Embryonic facial prominence (tissue), 1 donor: ENCODE results near the gene BRI3BP.
"Not testable (repeated sequence)": the region's sequence is repeated elsewhere in the genome, so short reads cannot be mapped to it uniquely, and the experiment has no call there.

ENCODE experiments used
- DNase-seq: peaks from one replicate; pipeline ENCODE4 v3.0.0-alpha.2; 2016; ENCODE audit errors: extremely low spot score

Gene BRI3BP

DNA sequence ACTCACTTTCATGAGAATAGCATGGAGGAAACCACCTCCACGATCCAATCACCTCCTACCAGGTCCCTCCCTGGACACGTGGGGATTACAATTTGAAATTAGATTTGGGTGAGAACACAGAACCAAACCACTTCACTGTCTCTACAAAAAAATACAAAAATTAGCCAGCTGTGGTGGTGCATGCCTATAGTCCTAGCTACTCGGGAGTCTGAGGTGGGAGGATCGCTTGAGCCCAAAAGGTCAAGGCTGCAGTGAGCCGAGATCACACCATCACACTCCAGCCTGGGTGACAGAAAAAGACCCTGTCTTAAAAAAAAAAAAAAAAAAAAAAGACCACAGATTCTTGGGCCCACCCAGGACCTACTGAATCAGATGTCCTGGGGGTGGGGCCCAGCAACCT is 28.3 kb downstream of the BRI3BP start:
- no peak for DNase-seq

DNA sequence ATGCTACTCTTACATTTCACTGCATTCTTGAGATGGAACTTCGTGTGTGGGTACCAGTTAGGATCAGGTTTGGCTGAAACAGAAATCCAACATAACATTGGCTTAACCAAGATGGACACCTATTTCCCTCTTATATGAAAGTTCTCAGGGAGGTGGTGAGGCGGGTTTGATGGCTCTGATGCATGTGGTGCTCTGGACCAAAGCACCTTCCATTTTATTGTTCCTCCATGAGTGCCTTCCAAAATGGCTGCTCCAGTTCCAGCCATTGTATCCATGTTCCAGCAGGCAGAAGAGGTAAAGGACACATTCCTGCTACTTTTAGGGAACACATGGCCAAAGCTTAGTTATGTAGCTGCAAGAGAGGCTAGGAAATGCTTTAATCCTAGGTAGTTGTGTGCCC is 29.6 kb downstream of the BRI3BP start:
- DNase-seq, result no peak

DNA sequence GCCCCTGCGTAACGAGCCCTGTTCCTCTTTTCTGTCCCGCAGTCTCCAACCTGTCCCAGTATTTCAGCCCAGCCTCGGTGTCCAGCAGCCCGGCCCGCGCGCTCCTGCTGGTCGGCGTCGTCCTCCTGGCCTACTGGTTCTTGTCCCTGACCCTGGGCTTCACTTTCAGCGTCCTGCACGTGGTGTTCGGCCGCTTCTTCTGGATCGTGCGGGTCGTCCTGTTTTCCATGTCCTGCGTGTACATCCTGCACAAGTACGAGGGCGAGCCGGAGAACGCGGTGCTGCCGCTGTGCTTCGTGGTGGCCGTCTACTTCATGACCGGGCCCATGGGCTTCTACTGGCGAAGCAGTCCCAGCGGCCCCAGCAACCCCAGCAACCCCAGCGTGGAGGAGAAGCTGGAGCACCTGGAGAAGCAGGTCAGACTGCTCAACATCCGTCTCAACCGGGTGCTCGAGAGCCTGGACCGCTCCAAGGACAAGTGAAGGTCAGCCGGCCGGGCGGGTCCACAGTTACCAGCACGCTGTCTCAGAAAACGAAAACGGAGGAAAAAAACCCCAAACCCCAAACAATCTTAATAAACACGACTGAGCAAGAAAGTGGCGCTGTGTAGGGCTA is 31.6 kb downstream of the BRI3BP start:
- no peak for DNase-seq

DNA sequence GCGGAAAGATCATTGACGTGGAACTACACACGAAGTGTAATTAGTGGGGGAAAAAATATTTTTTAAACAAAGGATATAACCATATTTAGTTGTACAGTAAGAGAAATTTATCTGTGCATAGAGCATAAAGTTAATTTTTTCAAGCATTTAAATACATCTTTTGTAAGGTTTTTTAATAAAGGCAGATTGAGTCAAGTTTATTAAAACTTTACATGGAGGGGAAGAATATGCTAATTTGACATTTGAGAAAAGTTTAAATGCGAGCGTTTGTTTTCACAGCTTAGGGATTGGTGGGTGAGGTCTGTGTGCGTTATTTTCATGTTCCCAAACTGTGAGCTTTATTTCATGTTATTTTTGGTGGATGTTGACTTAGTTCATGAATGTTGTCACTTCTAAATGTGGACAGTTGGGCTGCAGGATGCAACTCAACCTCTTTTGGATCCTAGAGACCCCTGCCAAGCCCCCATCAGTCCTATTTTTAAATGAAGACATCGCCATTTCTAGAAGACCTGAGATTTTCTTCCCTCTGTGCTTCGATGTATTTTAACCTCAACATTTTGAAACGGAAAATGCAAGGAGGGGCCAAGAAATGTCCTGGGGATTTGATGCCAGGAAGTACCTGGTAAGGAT is 32.3 kb downstream of the BRI3BP start:
- no peak for DNase-seq

DNA sequence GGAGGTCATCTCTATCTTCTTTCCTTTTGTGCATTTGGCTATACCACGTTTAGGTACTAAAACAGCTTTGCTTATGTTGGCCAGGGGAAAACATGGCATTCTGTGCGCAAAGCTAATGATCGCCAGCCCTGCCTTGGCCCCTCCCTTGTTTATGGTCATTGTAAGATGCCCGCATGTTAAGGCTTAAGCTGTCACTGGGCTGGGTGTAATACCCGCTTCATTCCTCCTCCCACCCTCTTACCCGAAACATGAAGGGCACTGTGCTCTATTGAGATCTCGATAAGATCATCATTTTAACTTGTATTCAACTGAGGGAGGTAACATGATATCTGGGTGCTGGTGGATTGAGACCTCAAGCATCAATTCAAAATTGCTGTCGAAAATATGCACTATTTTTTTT is 34.7 kb downstream of the BRI3BP start:
- no peak for DNase-seq

DNA sequence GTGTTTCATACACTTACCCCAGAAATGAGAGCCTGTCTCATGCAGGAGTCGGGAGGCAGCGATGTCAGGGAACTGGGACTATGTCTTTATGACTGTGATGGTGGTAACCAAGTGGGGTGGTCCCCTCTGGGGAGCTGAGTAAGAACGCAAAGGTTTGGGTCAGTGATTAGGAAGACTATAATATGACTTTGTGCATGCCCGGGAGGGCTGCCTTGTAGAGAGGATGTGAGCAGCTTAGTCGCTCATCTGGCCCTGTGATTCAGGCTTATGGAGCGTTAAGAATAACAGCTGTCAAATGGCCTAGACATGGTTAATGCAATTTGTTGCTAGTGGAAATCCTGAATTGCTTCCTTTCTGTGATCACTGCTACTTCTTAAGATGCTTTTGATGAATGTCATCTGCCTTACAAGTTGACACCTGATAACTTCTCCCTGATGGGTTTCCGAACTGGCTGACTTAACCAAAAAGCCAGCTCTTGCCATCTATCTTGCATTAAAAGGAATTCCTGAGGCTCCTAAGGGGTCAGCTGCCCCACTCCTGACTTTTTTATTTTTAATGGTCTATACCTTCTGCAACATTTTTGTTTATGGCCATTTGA is 36.4 kb downstream of the BRI3BP start:
- DNase-seq, result no peak

DNA sequence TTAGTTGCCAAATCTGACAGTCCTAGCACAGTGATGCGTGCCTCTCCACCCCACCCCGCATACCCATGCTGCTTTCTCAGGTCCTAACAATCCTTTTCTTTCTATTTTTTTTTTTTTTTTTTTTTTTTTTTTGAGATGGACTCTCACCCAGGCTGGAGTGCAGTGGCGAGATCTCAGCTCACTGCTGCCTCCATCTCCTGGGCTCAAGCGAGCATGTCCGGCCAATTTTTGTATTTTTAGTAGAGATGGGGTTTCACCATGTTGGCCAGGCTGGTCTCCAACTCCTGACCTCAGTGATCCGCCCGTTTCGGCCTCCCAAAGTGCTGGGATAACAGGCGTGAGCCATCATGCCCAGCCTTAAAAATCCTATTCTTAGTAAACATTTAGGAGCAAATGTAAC is 38.0 kb downstream of the BRI3BP start:
- not testable (repeated sequence) for DNase-seq

DNA sequence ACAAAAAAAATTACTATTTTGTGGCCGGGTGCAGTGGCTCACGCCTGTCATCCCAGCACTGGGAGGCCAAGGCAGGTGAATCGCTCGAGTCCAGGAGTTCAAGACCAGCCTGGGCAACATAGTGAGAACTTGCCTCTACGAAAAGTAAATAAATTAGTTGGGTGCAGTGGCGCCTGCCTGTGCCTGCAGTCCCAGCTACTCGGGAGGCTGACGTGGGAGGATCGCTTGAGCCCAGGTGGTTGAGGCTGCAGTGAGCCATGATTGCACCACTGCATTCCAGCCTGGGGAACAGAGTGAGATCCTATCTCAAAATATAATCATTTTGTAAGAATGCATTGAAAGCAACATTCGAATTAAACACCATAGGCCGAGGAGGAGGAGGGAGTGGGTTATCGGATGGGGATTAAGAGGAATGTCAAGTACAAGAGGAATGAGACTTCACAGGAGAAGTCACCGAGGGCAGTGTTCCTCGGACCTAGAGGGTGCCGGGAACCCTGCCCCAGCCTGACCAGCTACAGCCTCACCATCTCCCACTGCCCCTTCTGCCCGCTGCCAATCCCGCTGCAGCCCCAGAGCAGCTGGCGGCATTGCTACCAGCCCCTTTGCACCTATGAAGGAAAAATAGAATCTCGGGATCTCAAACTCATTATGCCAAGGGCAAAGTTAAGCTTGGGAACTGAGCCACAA is 39.2 kb downstream of the BRI3BP start:
- DNase-seq, result no peak

DNA sequence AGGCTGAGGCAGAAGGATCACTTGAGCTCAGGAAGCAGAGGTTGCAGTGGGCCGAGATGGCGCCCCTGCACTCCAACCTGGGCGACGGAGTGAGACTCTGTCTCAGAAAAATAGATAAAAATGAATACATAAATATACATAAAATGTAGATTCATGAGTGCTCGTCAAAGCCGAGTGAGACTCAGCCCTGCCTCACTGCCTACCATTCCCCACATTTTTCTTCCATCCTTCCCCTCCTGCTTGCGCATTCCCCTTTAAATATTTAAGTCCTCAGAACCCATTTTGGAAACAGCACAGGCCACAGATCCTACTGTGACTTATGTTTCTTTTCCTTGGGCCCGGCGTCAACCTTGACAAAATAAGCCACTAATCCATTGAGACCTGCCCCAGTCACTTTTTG is 39.8 kb downstream of the BRI3BP start:
- DNase-seq, result no peak

DNA sequence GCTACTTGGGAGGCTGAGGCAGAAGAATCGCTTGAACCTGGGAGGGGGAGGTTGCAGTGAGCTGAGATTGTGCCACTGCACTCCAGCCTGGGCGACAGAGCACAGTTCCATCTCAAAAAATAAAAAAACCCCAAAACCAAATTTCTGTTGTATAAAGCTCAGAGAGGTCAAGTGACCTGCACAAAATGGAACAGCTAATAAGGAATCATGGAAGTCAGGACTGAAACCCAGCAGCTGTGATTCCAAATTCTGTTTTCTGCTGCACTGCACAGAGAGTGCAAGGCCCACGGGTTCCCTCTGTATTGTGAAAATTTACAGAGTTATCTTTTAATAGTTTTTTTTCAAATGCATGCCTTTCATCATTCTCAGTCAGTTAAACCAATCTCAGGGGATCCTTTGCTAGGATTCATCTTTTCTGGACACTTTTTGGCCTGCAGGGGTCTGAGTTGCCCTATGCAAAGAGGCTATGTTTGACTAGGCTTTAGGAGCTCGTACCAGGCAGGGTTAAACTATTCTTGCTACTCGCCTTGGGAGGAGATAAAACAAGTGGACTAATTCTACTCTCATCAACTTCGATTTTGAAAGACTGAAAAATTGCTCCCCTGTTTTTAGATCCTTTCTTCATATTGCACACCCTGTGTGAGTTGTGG is 45.7 kb downstream of the BRI3BP start:
- DNase-seq, result no peak

DNA sequence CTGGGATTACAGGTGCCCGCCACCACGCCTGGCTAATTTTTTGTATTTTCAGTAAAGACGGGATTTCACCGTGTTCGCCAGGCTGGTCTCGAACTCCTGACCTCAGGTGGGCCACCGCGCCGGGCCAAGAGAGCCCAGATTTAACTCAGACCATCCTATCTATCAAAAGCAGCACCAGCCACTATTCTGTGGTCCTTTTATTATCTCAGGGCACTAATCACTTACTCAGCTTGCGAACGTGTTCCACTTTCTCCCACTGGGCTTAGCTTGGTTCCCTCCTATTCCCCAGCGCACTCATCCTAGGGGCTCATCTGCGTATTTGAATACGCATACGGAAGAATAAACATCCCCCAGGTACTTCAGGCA is 55.6 kb downstream of the BRI3BP start:
- DNase-seq, result no peak

DNA sequence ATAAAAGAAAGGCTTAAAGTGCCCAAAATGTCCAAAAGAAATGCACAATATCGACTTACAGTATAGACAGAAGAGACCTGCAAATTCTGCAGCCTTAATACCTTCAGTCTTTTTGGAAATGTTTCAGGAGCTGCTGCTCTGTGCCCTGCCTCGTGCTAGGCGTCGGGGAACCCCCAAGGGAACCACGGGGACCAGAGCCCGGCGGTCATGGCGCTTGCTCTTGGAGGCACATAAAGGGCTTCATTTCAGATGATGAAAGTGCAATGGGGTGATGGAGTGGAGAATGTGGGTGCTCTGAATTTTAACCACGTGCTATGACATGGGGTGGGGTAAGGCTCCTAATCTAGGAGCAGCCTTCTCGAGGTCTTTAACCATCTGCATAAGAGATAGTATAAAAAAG is 57.0 kb downstream of the BRI3BP start:
- no peak for DNase-seq

DNA sequence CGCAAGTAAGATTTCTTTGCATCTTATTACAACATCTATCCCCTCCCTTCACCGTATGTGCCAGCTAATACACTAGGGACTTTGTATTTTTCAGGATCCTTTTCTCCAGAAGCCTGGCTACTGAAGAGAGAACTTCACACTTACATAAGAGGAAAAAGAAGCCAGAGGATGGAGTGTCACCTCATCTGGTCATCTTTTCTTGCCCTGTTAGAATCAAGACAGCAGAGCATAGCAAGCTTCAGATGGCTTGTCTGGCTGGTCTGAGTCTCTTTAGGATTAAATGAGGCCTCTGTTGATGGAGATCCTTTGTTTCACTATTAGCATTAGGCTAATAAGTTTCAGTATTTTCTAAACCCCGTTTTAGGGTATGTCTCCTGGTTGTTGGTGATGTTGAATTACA is 57.4 kb downstream of the BRI3BP start:
- DNase-seq, result no peak

DNA sequence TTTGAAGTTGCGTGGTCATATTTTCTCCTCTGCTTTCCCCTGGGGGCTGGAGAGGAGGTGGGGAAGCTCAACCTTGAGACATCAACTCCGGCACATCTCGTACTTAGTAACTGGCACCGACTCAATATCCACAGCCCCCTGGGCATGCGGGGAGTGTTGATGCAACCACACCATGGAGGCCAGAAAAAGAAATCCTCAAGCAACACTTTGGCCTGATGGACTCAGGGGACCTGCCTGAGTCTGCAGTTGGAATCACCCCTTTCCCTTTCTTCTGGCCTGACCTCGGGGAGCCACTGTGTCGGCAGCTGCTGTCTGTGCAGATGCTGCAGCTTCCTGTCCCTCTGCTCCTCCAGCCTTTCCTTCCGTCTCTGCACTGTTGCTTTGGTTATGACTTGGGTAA is 60.4 kb downstream of the BRI3BP start:
- DNase-seq, result no peak

DNA sequence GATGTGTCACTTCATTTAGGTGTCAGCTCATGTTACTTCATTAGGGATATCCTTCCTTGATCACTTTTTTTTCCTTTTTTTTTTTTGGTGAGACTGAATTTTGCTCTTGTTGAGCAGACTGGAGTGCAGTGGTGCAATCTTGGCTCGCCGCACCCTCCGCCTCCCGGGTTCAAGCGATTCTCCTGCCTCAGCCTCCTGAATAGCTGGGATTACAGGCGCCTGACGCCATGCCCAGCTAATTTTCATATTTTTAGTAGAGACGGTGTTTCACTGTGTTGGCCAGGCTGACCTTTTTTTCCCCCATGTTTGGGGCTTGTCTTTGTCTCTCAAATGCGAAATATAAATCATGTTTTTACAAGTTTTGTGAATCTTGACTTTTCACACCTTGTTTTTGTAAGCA is 62.1 kb downstream of the BRI3BP start:
- DNase-seq, result no peak

DNA sequence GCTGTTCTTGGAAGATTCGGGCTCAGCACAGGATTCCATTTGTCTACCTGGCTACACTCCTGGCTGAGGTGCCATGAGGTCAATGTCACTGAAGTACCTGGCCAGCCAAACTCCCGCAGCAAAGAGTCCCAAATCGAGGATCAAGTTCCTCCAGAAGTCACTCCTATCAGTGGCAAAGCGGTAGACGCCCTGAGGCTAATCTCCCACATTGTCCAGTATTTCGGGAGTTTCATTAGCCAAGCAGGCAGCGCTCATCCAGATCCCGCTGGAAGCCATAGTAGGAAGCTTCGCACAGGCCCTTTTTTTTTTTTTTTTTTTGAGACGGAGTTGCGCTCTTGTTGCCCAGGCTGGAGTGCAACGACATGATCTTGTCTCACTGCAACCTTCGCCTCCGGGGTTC is 62.9 kb downstream of the BRI3BP start:
- no peak for DNase-seq

DNA sequence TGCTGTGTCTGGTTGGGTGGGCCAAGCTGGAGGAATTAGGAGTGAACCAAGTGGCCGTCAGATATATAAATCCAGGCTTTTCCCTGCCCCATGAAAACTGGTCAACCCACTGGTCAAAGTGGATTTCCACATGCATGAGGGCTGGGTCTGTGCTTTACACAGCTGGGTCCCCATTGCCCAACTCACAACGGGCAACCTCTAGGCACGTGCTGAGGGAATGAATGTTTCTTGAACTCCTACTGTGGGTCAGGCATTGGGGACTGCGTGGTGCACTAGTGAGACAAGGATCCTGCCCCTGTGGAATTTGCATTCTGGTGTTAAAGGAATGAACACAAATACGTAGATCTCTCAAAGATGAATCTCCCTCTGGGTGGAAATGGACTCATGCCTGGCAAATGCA is 64.3 kb downstream of the BRI3BP start:
- DNase-seq, result no peak

DNA sequence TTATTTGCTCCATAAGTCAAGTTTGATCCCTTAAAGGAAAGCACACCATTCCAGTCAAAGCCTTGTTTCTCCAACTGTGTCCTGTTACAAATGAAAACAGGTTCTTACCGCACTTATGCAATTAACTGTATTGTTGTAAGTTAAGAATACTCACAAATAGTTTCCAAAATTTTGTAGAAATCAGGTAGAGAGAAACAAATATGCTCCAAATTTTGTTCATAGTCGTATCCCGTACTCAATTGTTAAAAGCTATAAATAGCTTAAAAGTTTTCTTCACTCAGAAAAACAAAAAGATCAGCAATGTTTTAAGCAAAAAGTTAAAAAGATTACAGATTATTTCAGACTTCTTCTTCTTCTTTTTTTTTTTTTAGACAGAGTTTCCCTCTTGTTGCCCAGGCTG is 67.8 kb downstream of the BRI3BP start:
- no peak for DNase-seq

DNA sequence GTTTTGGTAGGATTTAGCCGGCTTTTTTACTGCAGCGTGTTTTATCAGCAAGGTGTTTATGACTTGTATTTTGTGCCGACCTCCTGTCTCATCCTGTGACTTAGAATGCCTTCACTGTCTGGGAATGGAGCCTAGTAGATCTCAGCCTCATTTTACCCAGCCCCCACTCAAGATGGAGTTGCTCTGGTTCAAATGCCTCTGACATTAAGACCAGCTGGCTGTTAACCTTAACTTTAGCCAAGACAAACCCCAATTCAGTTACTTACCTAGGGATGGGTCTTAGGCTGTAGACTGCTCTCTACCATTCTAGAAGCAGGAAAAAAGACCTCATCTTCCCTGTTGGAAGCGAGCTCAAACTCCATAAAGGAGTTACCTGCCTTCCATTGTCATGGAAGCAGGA is 70.1 kb downstream of the BRI3BP start:
- DNase-seq, result not testable (repeated sequence)

DNA sequence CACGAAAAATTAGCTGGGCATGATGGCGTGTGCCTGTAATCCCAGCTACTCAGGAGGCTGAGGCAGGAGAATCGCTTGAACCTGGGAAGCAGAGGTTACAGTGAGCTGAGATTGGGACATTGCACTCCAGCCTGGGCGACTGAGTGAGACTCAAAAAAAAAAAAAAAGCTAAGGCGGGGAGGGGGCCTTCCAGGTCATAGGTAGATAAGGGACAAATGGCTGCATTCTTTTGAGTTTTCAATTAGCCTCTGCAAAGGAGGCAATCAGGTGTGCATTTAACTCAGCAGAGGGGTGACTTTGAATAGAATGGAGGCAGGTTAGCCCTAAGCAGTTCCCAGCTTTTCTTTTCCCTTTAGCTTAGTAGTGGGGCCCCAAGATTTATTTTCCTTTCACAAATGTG is 71.0 kb downstream of the BRI3BP start:
- DNase-seq, result no peak

DNA sequence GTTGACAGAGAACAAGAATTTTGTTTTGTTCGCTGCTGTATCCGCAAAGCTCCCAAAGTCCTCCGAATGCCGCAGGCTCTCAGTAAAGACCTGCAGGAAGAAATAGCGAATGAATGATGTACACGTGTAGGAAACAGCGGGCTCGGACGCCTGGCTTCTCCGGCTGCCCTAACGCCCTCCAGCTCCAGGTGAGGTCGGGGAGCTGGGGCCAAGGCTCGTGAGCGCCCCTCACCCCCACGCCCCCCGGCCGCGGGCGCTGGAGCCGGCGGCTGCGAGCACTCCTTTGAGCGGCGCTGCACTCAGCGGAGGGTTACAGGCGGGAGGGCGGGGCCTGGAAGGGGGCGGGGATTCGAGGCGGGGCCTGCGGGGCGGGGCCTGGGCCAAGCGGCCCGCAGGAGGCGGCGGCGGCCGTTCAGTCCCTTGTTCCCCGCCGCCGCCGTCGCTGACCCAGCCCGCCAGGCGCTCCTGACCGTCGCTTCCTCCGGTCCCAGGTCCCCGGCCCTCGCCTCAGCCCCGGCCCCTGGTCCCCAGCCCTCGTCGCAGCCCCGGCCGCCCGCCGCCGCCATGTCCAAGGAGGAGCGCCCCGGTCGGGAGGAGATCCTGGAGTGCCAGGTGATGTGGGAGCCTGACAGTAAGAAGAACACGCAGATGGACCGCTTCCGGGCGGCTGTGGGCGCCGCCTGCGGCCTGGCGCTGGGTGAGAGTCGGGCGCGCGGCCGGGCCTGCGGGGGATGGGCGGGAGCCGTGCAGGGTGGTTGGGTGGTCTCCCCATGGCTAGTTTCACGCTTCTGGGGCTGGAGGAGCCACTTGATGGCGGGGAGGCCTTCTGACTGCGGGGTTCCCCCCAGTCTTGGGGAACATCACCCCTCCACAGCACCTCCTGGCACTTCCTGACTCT is 71.8 kb downstream of the BRI3BP start, which contains the start of gene AACS:
Gene AACS (plus strand): TSS at position 415 of the 898 bp plus-strand sequence. CDS start 150 bp downstream, at position 565.
- DNase-seq, result peak; percentile 30
